LNCaP clone FGC (cell line): Measurements from ENCODE around the gene FRAS1.

Experiments
- DNase-seq: peaks from one replicate; pipeline ENCODE4 v3.0.0-alpha.2; 2011; ENCODE audit warnings: low read depth
- H3K4me3 ChIP-seq: 2 replicates; pipeline ENCODE4 v1.5.1; 2011; ENCODE audit warnings: mild to moderate bottlenecking, low read depth, low read length, control low read depth
- TF ChIP-seq, protein P1 (sequence below): IDR thresholded peaks from 2 replicates; pipeline ENCODE4 v1.5.1; 2012; ENCODE audit warnings: mild to moderate bottlenecking; ENCODE audit not compliant: control insufficient read depth, insufficient read depth; ENCODE audit errors: extremely low read depth

FRAS1 gene

DNA sequence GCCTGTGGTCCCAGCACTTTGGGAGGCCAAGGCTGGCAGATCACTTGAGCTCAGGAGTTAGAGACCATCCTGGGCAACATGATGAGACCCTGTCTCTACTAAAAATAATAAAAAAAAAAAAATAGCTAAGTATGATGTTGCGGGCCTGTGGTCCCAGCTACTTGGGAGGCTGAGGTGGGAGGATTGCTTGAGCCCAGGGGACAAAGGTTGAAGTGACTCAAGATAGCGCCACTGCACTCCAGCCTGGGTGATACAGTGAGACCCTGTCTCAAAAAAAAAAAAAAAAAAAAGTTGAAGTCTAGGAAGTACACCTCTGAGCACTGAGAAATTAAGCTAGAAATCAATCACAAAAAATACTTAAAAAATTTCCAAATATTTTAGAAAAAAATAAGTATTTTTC, 86.5 kb downstream of the FRAS1 start:
- TF ChIP-seq, protein P1, sequence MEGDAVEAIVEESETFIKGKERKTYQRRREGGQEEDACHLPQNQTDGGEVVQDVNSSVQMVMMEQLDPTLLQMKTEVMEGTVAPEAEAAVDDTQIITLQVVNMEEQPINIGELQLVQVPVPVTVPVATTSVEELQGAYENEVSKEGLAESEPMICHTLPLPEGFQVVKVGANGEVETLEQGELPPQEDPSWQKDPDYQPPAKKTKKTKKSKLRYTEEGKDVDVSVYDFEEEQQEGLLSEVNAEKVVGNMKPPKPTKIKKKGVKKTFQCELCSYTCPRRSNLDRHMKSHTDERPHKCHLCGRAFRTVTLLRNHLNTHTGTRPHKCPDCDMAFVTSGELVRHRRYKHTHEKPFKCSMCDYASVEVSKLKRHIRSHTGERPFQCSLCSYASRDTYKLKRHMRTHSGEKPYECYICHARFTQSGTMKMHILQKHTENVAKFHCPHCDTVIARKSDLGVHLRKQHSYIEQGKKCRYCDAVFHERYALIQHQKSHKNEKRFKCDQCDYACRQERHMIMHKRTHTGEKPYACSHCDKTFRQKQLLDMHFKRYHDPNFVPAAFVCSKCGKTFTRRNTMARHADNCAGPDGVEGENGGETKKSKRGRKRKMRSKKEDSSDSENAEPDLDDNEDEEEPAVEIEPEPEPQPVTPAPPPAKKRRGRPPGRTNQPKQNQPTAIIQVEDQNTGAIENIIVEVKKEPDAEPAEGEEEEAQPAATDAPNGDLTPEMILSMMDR = no peak
- DNase-seq = no peak
- no peak overlapping the region for H3K4me3 ChIP-seq

DNA sequence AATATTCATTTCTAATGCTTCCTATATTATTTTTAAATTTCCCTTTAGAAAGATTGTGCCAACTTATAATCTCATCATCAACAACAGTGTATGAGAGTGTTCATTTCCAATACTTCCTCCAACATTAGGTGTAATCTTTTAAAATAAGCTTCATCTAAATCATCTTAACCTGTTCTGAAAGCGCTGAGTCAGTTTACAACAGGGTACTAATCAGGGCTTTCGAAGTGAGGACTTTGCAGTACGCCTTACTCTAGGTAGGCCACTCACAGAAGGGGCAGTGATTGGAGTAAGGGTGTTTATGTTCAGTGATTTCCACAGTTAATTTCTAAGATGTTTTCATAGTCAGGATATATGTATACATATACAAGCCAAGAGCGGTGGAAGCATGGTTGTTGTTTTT, 87.9 kb downstream of the FRAS1 start:
- DNase-seq = no peak
- TF ChIP-seq, protein P1 = no peak
- no peak overlapping the region for H3K4me3 ChIP-seq

DNA sequence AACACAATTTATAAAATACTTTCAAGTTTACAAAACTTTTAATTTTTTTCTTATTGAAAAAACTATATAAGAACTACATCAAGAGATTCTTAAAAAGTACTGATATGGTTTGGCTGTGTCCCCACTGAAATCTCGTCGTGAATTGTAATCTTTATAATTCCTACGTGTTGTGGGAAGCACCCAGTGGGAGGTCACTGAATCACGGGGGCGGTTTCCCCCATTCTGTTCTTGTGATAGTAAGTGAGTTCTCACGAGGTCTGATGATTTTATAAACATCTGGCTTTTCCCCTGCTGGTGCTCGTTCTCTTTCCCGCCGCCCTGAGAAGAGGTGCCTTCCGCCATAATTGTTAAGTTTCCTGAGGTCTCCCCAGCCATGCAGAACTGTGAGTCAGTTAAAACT, 88.5 kb downstream of the FRAS1 start:
- H3K4me3 ChIP-seq = no peak overlapping the region
- DNase-seq = no peak
- TF ChIP-seq, protein P1 = no peak

DNA sequence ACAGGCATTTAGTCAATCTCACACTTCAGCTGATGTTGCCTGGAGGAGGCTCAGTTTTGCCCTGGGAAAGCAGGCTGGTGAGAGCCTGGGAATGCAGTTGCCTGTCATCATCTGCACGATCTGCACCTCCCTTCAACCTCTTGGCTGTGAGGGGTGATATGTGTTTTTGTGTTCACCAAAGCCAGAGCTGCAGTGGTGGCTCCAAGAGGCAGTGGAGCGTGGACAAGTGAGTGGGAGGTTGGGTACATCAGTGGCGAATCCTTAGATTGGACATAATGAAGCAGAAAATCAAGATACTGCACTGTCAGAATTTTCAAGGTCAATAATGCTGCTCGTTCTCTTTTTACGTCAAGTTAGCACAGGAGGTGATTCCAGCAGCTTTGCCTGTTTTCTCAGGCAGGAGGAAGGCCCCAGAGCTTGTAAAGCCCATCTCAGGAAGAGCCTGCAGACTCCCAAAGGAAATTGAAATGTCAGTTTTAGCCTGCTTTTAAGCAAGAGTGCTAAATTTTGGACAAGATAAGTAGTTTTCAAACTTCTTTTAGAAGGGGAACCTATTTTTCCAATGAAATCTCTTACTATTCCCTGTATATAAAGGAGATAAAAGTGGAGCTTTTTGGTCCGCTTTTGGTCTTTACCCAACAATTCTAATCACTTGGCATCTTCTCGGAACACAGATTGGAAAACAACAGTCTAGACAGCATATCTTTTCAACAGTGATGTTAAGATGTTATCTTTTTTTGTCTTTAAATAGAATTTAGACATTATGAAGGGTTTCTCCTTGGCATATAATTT, 92.8 kb downstream of the FRAS1 start:
- no peak overlapping the region for H3K4me3 ChIP-seq
- TF ChIP-seq, protein P1 = no peak
- no peak for DNase-seq

DNA sequence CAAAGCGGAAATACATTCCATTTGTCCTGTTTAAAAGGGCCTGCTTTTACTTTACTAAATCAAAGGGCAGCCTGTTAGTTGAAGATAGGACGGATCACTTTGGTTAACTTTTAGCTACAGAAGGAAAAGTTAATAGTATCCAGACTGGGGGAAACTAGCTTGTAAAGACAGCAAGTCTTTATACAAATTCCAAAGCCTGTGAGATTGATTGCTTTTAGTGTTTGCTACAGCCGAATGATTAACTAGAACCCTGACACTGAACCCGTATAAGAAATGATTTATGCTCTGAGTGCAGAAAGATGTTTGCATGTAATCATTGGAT, 93.4 kb downstream of the FRAS1 start:
- DNase-seq = no peak
- H3K4me3 ChIP-seq = no peak overlapping the region
- TF ChIP-seq, protein P1 = no peak

DNA sequence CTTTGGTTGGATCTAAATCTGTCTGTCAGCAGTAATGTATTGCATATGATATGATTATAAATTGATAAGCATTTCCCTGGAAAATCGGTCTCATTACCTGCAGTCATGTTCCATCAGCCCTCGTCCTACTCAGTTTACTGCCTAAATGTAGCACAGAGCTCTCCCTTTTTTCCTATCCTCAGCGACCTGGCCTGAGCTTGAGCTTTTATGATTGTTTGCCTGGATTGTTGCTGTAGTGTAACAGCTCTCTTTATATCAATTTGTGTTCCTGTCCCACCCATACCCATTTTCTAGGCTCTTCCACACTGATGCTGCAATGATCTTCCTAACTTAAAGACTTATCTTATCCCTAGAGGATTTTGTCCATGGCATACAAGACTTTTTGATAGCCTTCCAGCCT, 95.7 kb downstream of the FRAS1 start:
- no peak overlapping the region for H3K4me3 ChIP-seq
- no peak for DNase-seq
- TF ChIP-seq, protein P1 = no peak
